HG02870 (cell line): ENCODE measurements around the gene GPR62.

ENCODE experiments used
- ATAC-seq: cut with Tn5 transposase; IDR thresholded peaks from one replicate; pipeline ENCODE4 v1.9.1; 2021; ENCODE audit warnings: mild to moderate bottlenecking, moderate library complexity; ENCODE audit not compliant: unreplicated experiment

The GPR62 gene

DNA sequence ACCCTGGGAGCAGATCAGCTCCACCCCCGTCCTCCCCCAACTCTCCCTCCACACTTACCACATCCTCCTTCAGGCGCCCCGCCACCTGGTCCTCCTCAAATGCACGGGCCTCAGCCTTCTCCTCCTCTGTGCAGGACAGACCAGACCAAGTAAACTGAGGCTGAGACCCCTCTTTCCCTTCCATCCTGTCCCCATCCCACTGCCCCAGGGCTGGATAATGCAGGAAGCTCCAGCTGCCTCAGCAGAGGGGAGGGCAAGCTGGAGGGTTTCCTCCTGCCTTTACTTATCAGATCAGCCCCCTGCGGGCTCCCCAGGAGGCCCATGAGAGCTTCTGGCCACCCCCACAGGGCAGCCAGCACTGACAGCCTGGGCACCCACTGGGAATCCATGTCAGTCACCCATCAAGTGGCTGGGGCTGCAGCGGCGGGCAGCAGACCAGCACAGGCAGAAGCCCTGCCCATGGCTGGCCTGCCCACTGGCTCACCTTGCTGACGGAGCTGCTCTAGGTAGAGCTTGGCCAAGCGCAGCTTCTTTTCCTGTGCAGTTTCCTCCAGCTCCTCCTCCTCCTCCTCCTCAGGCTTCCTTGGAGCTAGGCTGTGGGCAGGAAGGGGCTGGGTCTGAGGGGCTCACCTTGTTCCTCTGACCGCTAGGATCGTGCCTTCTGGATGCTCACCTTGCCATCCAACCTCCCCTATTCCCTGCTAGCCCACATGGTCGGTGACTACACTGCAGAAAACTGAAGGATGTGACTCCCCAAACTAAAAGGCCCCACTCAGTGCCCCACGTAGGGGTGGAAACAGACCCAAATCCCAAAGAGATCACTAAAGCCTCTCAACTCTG is 17.4 kb upstream of the GPR62 start:
- ATAC-seq: no peak

DNA sequence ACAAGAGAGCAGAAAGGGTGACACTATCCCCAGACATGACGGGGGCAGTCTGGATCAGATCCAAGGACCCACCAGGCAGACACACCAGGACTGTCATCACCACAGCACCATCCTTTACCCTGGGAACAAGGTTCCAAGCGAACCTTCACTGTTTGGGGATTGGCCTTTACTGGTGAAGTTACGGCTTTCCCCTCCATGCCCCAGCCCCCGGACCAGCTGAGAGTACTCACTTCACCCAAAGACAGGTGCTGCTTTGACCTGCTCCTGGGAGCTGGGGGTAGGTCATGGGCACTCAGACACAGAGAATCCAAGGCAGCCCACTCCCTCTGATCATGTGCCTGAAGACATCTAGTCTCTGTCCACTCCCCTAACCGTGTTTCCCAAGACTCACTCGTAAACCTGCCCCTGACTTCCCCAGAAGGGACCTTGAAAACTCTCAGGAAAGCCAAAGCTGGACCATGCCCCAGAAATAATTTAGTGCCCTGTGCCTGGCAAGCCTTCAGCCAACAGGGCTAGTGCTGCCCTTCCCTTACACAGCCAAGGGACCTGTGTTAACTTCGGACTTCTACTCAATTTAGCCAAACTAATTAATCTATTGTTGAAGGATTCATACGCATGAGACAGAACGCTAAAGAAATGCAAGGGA is 16.3 kb upstream of the GPR62 start:
- no peak for ATAC-seq

DNA sequence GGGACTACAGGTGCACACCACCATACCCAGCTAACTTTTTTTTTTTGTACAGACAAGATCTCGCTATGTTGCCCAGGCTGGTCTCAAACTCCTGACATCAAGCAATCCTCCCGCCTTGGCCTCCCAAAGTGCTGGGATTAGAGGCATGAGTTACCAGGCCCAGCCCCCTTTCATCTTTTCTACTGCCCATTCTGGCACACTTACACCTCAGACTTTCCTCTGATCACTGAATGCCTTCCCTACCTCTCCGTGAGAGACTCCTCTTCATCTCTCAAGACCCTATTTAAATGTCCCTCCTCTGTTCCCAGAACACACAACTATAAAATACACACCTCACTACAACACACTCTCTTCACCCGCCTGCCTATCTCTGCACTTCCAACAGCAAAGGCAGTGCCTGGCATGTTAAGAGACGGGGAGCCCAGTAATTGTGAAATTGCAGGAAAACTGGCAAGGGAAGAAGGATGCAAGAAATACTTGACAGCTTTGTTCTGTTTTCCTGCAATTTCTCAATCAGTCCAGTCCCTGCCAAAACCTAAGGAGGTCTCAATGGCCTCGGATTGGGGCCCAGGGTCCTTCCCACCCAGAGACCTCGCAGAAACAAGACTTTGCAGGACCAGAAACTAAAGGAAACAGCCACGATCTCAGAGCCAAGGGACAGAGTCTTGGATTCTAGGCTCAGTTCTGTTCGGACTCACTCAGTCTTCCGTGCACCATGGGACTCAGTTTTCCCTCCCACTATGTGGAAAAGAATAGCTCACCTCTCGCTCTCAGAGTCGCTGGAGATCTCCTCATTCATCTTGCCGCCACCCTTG is 14.3 kb upstream of the GPR62 start:
- ATAC-seq: no peak

DNA sequence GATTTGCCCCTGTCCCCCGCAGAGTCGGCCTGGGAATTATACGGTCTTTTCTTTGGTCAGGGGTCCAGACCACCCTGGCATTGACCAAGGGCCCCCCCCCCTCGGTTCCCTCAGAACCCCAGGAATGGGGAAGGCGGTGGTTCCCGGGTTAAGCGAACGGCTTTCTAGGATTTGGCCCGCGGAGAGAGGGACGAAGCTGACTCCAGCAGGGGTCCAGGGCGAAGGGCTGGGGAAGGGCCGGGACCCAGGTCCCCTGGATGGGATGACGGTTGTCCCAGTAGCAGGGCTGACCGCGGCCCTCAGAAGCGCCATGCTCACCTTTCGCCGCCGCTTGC is 13.8 kb upstream of the GPR62 start:
- ATAC-seq: no peak

DNA sequence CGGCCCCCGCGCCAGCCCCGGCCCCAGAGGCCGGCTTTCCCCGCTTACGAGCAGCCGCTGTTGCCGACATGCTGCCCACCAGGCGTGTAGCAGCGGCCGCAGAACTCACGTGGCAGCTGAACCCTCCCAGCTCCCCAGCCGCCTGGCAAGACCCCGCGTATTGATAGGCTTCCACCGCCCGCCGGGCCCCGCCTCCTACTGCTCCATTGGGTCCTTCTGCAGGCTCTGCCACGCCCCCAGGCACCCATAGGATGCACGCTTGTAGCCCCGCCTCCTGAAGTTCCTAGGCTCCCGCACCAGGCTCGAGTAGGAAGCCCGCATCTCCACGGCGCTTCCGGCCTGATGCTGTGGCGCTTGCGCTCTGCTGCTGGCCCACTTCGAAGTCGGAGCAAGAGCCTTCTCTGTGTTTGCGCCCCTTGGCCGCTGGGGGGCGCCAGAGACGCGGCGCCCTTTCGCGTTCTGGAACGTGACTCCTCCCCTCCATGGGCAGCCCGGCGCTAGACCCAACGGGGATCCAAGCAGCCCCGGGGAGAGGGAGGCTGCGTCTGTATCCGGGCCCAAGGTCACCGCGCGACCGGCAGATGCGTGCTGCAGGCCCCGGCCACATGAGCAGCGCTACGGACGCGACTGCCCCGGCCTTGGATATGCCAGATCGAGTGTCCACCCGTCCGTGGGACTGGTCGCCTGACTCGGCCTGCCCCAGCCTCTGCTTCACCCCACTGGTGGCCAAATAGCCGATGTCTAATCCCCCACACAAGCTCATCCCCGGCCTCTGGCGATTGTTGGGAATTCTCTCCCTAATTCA is 13.2 kb upstream of the GPR62 start, which contains the start of the genes PARP3 and RRP9:
Gene PARP3, plus strand, starts transcription at position 566 of the 805 bp plus-strand sequence. CDS start 993 bp downstream, outside the sequence.
Gene RRP9, minus strand, starts transcription at position 107 of the 805 bp plus-strand sequence. Its CDS starts 37 bp downstream, at position 70.
- ATAC-seq: peak; percentile 86

DNA sequence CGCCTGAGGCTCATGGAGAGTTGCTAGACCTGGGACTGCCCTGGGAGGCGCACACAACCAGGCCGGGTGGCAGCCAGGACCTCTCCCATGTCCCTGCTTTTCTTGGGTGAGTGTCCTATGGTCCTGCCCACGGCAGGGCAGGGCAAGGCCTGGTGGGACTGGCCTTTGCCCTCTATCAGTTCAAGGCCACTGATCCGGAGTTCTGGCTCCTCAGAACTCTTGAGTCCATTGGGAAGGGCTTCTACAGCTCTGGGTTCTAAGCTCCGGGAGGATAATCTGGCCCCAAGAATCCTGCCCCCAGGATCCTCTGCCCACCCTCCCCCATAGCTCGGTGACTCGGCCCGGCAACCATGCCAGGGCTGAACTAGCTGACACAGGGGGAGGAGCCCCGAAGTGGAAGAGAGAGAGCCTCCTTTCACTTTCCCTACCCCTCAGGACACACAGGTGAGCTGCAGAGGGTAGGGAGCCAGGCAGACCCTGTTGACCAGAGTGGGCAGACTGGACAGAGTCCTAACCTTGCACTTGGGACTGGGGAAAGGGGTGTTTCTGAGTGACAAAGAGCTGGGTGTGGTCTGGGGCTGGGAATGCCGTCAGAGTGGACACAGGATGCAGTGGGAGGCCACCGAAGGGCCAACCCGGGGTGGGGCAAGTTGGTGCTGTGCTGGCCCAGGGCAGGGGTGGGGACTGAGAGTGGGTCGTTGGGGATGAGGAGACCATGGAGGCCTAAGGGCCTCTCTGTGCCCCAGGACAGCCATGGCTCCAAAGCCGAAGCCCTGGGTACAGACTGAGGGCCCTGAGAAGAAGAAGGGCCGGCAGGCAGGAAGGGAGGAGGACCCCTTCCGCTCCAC is 12.4 kb upstream of the GPR62 start:
- ATAC-seq: peak; percentile 31

DNA sequence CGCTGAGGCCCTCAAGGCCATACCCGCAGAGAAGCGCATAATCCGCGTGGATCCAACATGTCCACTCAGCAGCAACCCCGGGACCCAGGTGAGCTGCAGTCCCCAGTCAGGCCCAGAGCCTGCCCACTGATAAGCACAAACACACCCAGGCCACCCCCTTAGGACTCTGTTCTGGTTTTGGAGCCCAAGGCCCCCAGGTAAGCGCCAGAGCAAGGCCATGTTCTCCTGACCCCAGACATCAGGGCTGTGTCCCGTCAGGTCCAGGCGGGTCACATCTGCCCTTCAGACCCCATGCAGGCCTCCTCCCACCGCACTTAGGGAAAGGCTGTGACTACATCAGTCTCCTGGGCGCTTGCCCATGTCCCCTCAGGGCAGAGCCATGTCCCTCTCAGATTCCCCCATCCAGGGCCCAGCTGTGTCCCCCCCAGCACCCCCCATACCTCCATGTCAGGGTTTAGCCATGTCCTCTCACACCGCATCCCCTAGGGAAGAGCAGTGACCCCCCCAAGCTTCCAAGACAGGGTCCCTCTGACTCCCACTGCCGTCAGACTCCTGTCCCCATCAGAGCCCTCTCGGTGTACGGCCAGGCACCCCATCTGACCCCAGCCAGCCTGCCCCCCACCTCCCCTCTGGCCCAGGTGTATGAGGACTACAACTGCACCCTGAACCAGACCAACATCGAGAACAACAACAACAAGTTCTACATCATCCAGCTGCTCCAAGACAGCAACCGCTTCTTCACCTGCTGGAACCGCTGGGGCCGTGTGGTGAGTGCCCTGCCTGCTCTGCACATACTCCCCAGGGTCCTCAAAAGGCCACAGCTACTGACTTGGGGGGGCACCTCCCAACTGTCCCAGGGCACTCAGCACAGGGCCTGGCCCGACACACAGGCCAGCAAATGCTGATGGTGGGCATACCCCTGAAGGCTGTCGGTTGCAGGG is 11.5 kb upstream of the GPR62 start:
- no peak for ATAC-seq

DNA sequence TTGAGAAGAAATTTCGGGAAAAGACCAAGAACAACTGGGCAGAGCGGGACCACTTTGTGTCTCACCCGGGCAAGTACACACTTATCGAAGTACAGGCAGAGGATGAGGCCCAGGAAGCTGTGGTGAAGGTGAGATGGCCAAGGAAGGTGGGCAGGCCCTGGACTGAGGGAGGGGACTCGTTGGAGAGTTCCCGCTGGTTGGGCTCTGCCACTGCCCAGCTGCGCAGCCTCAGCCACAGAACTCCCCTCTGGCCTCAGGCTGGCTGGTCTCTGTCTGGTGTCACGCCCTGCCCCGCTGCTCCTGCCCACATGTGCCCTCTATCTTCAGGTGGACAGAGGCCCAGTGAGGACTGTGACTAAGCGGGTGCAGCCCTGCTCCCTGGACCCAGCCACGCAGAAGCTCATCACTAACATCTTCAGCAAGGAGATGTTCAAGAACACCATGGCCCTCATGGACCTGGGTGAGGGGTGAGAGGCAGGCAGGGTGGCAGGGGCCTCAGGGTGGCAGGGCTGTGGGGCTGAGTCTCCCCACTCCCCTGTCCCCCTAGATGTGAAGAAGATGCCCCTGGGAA is 10.6 kb upstream of the GPR62 start:
- ATAC-seq: no peak

DNA sequence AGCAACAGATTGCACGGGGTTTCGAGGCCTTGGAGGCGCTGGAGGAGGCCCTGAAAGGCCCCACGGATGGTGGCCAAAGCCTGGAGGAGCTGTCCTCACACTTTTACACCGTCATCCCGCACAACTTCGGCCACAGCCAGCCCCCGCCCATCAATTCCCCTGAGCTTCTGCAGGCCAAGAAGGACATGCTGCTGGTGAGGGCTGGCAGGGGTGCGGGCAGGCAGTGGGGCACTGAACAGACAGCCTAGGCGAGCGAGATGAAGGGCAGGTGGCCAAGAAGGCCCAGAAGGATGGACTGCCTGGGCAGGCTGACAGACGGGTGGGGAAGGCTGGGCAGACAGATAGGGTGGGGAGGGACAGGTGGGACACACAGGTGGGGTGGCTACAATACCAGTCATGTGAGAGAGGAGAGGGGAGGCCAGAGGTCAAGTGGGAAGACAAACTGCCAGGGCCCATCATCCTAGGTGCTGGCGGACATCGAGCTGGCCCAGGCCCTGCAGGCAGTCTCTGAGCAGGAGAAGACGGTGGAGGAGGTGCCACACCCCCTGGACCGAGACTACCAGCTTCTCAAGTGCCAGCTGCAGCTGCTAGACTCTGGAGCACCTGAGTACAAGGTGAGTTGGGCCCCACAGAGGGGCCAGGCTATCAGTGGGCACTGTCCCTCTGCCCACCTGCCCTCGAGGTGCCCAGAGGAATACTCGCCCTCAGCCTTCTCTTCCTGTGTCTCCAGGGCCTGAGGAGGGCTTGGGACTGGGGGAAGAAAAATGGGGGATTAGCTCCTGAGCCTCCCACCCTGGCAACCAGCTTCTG is 9.9 kb upstream of the GPR62 start:
- ATAC-seq: no peak

DNA sequence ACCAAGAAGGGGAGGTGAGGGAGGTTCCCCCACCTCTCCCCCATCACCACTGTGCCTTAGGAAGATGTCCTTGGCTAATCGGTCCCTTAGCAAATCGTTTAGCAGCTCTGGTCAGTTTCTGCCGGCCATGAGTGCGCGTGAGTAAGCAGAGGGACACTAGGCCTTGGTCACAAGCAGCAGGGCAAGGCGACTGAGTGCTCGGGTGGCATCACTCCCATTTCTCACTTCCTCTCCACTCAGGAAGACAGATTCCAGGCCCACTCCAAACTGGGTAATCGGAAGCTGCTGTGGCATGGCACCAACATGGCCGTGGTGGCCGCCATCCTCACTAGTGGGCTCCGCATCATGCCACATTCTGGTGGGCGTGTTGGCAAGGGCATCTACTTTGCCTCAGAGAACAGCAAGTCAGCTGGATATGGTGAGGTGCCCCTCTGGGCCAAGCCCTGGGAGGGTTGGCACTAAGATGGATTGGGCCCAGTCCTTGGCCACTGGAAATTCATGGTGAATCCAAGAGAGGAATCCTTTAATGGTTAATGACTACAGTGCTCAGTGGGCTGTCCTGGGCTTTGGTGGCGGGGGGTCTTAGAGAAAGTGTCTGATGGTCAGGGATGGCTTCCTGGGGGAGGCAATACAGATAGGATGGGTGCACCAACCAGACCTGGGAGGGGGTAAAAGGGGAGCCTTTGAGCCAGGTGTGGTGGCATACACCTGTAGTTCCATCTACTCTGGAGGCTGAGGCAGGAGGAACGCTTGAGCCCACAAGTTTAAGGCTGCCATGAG is 9.1 kb upstream of the GPR62 start:
- no peak for ATAC-seq

DNA sequence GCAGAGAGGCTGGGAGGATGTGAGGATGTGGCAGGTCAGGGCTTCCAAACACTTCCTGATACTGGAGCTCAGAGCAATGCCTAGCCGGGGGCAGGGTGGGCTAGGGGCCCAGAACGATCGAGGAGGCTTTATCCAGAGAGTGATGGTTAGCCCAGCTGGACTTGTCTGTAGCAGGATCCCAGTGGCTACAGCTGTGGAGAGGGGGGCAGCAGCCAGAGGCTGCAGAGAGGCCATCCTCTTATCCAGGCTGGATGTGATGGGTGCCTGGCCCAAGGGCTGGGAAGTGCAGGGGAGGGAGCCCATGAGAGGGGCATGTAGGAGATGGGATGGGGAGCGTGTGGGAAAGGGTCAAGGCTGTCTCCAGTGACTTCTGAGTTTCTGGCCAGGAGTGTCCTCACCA is 8.4 kb upstream of the GPR62 start:
- no peak for ATAC-seq

DNA sequence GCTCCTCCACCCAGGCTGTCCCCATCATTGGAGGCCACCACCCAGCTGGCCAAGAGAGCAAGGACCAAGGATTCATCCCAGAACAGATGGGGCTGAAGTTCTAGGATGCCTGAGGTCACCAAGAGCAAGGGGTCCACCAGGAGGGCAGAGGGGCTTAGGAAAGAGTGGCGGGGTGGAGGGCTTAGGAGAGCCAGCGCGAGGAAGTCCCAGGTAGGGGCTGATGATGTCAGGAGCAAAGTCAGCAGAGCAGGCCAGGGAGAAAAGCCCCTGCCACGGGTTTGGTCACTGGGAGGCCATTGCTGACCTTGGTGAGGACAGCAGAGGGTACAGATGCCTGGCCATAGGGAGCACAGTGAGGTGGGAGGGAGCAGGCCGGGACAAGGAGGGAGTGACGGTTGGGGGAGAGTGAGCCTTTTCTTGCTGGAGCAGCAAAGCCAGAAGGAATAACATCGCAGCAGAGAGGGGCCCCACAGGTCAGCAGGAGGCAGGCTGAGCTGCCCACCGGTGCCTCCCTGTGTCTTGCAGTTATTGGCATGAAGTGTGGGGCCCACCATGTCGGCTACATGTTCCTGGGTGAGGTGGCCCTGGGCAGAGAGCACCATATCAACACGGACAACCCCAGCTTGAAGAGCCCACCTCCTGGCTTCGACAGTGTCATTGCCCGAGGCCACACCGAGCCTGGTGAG is 7.8 kb upstream of the GPR62 start:
- no peak for ATAC-seq

DNA sequence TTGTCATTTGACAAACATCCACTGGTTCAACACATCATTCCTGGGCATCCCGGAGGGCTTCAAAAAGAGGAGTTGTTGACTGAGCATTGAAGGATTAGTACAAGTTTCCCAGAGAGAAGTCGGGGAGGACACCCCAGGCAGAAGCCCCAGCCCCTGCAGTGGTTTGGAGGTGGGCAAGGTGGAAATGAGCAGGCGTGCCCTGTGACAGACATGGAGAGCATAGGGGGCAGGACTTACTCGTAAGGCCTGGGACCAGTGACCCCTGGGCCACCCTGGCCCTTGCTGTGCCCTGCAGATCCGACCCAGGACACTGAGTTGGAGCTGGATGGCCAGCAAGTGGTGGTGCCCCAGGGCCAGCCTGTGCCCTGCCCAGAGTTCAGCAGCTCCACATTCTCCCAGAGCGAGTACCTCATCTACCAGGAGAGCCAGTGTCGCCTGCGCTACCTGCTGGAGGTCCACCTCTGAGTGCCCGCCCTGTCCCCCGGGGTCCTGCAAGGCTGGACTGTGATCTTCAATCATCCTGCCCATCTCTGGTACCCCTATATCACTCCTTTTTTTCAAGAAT is 7.1 kb upstream of the GPR62 start:
- ATAC-seq: no peak

DNA sequence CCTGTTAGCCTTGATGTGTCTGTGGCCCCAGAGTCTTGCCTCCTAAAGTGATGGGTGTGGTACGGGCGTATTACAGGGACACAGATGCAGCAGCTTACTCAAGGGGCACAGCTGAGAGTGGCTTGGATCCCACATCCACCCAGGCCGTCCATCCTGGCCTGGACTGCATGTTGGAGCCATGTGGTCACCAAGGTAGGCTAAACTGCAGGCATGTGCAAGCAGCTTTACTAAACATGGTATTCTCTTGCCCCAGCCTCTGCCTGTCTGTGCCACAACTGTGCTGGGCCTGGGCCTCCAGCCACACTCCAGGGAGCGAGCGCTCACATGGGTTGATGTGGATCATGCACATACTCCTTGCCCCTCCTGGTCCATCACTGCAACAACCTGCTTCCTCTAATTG is 6.1 kb upstream of the GPR62 start:
- no peak for ATAC-seq

DNA sequence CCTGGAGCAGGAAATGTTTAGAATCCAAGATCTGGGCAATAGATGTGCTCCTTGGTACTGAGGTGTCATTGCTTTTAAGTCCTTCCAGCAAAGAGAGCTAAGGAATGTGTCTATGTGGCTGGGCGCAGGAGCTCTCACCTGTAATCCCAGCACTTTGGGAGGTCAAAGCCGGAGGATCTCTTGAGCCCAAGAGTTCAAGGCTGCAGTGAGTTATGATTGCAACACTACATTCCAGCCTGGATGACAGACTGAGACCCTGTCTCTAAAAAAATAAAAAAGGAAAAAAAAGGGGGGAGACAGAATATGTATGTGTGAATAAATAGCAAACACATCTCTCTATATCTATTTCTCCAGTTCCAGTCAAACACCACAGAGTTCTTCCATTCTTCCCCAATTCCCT is 4.3 kb upstream of the GPR62 start:
- ATAC-seq: no peak

DNA sequence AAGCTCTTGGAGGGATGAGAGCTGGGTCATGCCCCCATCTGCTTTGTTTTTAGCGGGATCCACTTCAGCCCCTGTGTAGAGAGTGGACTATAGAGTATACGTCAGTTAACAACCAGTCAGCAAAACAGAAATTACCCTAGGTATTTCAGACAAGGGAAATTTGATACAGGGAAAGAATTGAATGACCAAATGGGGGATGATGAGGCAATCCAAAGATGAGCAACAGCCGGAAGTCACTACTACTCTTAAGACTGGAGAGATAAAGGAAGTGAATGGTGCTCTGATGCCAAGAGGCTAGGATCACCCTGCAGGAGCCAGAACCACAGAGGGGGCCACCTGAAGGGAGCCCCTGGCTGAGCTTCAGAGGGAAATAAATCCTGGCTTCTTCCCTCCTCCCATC is 1.7 kb upstream of the GPR62 start:
- no peak for ATAC-seq
